ENCODE data around the gene ATP11A.

ATP11A gene

DNA sequence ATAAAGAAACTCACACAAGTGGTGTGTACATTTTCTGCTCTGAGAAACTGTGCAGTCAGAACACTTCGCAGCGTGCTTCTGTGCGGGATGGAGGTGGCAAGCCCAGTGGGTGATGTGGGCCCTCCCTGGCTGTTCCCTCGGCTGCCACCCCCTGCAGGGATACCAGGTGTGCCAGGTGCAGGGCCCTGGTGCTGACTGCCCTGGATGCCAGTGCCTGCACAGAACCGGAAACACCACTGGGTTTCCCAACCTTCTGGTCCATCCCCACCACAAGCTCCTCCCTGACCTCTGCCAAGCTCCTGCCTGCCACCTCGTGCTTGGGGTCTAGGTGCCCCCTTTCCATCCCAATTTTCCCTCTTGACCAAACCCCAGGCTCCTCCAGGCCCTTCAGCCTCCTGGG is 197.3 kb downstream of the ATP11A start:
- no peak for DNase-seq

DNA sequence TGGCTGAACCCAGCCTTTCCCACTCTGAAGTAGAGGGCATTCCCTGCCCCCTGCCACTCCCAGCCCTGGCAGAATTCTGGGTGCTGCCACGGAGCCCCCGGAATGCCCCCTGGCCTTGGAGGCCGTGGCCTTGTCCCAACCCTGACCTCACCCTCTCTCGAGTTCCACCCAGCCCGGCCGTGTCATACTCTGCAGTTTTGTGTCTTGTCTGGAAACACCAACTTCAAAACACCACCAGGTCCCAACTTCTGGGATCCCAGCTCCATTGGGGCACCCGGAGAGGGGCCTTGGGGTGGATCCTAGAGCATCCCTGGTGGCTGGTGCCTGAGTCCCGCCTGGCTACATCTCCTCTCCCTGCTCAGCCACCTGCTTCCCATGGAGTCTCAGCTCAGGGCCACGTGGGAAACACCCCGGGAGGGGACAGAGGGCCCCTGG is 197.7 kb downstream of the ATP11A start:
- no peak for DNase-seq

DNA sequence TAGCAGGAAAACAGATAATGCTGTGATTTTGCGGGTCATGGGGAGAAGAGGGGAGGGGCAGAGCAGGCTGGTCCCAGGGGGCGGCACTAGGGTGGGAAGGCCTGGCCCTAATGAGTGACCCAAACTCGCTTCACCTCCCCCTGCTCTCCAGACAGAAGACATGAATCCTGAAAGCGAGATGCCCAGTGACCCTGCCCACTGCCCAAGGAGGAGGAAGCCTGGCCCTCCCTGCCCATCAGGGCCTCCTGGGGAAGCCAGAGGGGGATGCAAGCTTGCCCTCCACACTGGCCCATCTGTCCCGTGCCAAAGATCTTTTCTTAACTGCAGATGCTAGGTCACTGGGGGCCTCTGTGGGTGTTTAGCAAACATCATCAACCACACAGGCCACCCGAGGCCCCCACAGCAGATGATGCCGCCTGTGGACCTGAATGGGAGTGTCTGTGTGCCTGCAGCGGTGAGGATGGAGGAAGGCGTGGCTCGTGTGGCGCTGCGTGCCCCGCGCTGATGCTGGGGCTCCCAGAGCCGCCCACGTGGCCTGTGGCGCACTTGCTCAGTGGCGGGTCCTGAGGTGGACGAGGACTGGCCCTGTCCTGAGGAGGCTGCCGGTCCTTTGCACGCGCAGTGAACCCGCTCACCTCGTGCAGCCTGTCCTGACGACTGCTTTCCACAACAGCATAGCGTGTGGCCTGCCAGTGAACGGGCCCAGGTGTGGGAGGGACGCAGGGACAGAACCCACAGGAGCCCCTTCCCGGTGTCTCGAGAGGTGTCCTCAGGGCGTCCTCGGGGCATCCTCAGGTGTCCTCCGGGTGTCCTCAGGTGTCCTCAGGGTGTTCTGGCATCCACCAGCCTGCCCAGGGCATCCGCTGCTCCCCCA is 198.6 kb downstream of the ATP11A start:
- DNase-seq, result no peak

DNA sequence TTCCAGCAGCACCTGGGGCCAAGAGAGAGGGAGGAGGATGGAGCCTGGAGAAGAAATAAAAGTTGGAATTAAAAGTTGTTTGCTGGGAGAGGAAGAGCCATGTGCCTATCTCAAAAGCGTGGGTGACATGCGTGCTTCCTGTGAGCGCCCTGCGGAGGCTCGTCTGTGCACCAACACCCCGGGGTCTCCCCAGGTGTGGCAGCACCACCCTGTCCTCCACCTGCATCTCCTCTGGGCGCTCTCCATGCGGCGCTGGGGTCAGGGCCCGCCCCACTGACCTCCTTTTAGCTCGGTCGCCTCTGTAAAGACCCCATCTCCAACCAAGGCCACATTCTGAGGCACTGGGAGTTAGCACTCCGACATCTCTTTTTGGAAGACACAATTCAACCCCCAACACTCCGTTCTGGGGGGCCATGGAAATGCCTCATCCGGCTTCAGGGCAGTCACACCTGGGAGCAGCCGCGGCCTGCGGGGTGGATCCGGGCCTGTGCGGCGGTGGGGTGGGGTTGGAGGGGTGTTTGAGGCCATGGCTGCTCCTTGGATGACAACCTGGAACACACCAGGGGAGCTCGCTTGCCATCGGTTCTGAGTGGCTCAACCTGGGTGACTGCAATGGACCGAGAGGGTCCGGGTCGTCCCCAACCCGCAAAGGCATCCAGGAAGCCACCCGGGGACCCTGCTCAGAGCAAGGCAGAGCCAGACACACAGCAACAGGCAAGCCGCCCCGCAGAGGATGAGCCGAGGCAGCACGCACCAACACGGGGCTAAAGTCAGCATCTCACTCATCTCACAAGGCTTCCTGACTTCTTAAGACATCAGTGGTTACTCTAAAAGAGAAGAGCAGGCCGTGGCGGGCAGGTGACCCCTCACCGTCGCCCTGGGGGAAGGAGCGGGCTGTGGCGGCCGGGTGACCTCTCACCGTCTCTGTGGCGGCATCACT is 199.8 kb downstream of the ATP11A start:
- DNase-seq, result no peak

DNA sequence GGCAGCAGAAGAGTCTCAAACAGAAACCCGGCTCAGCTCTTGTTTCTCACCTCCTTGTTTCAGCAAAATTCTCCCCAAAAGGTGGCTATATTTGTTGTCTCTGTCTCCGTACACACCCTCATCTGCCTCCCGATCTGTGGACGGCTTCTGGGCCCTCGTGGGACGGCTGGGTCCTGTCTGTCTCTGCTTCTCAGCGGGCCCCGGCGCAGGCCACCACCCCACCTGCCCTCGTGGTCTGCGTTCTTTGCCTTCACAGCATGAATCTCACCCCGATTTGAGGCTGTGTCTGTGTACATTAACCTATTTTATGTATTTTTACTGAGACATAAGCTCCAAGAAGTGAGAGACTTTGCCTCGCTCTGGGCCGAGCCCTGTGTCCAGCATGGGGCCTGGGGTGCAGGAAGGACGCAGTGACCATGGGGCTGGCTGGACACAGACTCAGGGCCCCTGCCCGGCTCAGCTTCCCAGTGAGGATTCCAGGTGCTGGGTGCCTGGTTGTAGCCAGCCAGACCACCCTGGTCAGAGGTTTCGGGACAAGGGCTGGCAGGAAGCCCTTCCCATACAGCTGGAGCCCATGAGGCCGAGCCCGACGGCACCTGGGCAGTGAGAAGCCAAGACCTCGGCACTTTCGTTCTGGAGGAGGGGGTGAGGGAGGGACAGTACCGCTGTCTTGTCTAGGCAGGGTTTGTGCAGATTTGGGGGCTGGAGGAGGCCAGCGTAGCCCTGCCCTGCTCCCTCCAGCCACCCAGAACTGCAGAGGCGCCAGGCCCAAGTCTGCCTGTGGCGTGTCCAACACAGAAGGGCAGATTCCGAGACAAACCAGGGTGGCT is 200.7 kb downstream of the ATP11A start:
- DNase-seq, result no peak

DNA sequence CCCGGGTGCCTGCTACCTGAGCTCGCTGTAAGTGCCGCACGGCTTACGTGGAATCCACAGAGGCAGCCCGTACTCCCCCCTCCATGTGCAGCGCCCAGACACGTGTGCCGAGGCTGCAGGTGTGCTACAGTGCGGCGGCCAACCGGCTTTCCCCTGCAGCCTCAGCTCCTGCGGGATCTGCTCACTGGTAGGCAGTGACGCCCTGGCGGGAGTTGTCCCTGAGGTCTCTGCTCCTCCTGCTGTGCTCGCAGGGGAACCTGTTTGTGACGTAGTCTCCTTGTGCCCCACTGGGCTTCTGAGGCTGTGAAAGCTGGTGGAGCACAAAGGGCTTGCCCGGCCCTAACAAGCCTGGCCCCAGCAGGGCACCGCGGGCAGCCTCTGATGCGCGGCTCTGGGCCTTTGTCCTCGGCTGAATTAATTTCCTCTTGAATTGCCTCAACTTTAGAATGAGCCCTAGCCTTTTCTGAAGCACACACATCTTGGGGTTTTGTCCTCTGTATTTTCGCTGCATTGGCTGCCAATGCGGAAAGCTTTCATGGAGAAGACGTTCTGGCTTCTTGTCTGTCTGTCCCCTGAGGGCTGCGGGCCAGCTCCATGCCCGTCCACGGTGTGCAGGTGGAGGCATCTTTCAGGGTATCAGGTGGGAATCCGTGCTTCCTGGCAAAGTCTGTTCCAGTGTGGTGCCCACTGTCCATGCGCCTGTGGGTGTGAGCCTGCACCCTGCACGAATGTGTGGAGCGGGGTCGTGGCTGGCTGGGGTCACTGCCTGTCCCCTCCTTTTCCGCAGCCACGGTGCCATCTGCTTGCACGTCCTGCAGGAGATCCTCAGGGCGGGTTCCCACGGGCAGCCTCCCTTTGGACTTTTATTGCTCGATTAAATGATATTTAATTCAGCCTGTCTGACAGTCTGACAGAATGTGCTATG is 201.9 kb downstream of the ATP11A start:
- no peak for DNase-seq

DNA sequence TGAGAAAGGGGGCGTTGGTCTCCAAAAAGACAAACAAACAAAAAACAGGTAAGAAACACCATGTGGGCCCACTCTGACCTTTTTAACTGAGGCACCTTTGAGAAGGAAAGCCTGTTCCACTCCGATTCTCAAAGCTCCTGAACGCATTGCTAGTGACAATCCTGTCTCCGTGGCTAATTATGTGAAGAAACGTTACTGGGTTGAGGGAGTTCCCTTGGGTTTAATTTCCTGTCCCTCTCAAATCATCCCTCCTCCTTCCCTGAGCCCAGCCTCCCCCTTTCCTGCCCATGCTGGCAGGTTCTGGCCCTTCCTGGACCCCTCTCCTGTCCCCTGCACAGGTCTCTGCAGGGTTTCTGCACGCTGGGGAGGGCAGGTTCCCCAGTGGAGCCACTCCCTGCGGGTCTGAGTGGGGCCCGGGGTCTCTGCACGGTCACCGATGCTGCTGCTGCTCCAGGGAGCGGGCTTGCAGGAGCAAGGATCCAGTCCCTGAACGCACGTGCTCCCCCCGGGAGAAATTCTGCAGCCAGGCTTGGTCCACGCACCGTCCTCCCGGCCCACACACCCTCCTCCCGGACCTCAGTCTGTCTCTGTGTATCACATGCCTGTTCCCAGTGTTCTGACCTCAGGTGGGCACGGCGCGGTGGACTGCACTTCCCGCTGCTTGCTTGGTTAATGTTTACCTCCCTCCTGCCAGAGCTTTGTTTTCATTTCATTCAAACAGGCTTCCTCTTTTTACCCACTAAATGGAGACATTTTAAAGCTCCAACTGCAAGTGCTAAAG is 202.8 kb downstream of the ATP11A start:
- DNase-seq, result no peak

DNA sequence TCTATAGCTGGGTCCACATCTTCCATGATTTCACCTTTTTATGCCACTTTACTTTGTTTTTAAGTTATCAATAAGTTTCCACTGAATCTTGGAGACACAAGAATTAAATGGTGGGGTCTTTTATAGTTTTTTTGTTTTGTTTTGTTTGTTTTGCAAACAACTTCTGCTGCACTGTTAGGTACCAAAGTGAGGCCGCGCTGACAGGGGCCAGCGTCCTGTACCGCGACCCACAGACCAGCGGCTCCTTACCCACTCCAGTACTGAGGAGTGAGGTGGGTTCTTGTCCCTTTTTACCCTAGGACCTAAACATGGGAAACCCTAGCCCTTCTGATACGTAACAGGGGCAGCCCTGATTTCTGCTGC is 203.3 kb downstream of the ATP11A start:
- no peak for DNase-seq

DNA sequence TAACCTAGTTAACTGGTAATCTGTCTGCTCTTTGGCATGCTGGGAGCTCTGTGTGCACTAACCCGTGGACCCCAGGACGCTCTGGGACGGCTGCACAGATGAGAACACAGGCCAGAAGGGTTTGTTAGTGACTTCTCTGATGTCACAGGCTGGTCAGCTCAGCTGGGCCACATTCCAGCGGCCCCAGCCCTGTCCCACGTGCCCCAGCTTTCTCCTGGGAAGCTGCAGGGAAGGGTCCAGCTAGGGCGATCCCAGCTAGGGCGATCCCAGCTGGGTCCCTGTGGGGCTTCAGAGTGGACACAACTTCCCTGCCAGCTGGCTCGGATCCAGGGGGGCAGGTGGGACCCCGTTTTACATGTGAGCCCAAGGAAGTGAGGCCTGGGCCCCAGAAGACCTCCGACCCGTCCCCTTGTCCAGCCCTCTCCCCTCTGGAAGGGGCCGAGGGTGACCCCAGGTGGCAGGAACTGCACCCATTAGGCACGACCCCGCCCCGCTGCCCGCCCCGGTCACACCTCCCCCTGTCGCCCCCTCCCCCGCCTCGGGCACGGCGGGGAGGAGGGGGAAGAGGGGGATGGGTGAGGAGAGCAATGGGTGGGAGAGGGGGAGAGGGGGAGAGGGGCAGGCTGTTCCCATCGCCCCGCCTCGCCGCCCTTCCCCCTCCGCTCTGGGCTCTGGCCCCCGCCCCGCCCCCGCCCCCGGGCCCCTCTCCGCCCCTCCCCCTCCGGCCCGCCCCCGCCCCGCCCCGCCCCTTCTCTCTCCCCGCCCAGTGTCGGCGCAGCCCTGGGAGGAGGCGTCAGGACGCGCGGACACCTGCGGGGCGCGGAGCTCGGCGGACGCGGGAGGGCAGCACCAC is 204.0 kb downstream of the ATP11A start:
- peak; percentile 67 for DNase-seq

DNA sequence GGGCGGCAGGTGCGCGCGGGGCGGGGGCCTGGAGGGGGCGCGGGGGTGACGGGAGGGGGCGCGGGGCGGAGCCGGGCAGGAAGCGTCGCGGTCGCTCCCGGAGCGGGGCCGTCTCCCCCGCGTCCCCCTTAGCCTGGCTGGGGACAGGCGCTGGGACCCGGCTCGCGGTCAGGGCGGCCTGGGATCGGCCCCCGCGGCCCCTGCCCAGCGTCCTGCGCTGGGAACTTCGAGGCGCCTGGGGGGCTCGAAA is 204.5 kb downstream of the ATP11A start:
- no peak for DNase-seq

DNA sequence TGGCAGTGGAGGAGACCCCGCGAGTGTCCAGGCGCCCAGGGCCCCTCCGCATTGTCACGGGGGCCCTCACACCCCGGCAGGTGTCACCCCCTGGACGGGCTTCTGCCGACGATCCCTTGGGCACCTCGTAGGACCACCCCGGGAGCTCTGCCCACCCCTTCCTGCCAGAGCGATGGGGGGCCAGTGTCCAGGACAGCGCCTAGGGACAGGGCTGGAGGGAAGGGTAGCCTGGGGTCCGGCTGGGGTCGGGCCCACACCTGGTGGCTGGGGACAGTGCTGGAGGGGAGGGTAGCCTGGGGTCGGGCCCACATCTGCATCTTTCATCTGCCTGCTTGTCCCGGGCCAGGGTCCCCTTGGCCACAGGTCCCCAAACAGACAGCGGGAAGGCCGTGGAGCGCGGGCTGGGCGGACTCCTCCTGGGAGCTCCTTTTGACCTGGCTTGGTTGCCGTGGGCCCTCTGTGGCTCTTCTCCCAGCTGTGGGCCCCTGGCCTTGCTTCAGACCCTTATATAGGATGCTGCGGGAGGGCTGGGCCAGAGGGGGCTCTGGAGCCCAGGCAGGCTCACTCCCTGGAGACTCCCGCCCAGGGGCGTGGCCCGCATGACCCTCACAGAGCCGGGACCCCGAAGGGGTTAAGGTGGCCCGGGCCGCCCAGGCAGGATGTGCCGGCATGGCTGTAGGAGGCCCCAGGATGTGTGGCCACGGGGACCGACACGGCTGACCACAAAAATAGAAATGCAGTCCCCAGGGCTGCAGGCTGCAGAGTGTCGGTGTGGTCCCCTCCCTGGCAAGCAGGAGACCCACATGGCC is 205.0 kb downstream of the ATP11A start:
- no peak for DNase-seq

DNA sequence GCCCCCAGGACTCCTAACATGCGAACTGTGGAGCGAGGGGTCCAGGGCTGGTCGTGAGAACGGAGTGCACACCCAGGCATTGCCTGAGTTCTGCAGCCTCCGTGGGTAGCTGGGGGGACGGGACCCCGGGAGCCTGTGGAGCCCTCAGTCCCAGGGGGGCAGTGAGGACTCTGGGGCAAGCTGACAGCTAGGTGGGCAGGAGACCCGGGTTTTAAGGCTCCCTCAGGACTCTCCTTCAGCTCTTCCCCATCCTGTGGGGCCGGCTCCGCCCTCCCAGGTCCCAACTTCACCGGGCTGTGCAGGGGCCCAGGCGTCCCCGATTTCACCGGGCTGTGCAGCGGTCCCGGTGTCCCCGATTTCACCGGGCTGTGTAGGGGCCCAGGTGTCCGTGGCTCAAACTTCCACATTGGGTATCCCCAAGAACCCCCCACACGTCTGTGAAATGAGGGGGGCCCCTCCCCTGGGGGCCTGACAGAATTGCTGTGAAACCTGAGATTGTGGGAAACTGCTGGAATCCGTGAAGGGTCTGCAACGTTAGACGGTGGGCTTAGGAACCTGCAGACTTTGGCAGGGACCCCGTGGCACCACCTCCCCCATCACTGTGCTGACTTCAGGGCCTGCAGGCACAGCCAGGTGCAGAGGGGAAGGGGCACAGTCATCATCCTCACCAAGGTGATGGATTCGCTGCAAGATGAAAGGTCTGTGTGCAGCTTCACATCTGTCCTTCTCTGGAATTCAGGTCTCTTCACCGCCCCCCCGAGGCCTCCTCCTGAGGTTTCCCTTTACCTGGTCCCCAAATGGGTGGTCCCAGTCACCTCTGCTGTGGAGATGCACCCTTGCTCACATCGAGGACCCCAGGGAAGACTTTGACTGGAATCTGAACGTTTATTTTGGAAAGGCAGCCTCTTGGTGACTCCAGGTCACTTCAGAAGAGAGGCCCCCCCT is 206.0 kb downstream of the ATP11A start:
- DNase-seq, result no peak

DNA sequence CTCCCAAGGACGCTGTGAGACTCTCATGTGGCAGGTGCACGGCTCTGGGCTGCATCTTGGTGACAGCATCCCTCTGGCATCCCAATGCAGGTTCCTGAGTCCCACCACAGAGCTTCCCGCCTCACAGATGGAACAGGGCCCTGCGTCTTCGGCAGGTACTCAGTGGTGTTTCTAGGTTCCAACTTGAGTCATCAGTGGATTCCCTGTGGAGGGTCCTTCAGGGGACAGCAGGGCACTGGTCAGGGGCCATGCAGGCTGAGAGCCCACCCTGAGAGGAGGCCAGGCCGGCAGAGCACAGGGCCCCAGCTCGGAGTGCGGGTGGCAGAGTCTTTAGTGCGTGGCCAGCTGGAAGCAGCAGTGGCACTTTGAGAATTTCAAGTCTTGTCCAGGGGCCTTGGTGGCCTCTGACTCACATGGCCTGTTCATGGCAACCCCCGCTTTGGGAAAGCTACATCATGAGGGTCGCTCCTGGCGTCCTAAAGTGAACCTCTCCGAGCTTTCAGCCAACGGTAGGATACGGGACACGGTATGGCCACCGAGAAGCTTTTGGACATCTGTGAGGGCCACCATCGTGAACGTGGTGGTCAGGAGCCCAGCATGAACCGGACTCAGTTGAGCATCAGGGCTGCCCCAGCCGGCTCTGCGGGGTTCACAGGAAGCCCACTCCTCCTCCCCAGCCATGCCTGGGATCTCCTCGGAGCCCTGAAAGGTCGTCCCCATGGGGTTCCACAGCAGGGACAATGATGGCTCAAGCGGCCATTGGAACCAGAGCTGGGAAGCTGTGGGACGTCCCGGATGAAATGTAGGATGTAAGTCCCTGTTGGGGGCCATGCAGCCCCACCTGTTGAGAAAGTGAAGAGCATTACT is 207.1 kb downstream of the ATP11A start:
- no peak for DNase-seq

DNA sequence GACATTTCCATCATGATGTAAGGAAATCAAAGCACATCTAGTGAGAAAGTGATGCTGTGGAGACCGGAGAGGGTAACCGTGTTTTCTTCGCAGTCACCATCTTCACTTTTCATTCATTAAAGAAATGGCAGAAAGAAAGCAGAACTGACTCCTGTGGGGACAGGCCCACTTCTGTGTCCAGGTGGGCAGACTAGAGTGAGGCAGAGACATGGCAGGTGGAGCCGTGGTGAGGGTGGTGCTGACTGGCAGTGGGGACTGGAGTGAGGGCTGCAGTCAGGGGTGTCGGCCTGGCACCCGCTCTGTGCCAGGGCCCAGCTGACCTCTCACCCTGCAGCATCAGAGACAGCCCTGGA is 207.7 kb downstream of the ATP11A start:
- no peak for DNase-seq

DNA sequence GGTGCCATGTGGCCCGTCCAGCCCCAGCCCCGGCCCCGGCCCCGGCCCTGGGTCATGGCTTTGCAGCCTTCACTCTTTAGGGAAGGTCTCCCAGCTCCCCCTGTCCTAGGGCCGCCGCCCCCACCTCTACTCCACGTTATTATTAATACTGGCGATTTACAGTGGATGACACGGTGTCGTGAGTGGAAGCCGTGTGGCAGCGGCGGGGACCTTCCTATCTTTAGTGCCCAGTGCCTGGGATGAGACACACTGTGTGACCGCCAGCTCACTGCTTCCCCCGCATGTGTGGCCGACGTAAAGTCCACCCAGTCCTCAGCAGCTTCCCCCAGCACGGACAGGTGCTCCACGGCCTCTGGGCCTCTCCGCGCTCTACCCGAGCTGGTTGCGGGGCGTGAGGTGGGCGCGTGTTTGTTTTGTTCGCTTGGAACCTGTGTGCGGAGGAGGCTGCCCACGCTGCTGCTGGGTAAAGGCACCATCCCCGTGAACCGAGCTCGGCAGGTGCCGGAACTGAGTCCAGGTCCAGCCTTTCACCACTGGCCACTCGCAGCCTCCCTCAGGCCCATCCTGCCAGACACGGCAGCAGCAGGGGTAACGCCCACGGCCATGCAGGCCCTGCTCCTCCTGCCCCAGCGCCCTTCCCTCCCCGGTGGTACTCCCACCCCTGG is 208.2 kb downstream of the ATP11A start:
- no peak for DNase-seq

DNA sequence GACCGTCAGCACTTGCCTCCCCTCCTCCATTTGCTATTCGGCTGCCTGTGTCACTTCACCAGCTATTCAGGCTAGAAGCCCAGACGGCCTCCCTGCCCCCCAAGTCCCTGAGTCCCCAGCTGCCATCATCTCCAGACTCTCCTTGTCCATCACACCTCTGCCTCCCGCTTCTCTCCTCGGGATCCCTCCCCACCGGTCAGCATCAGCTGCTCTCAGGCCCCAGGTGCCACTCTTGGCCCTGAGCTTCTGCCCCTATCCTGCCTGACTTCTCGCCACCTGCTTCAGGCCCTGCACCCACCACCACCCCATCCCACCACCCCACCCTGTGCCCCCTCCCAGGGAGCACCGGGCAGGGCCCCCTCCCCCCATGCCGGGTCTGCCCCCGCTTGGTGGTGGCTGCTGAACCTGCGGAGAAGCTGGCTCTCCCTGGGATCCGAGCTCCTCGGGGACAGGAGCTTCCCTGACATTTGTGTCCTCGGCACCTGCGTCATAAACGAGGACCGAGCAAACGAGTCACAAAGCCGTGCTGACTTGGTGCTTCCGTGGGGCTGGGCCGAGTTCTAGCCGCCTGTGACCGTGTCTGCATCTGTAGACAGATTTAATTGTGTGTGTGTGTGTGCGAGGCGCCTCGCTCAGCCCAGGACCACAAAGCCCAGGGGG is 208.9 kb downstream of the ATP11A start:
- DNase-seq, result no peak
